ENCODE measurements around the gene HES4. TPM values are rescaled to one million over a fixed set of nuclear protein-coding genes. Genes with fewer than 3 reads are reported as not detected.
"Not testable (repeated sequence)": the region's sequence is repeated elsewhere in the genome, so short reads cannot be mapped to it uniquely, and the experiment has no call there.

Gene HES4
- total and polyA plus RNA-seq, 4 donors = 13.5 to 47.9 (median 27.1) TPM

- peaks cover 0 to 6% (median 1%) of the 10 kb centered on the region in 4 donors for H3K9me3 ChIP-seq (ENCODE audit: control insufficient read depth in 4 of 4, insufficient read depth in 3 of 4, low read length in 3 of 4)
- 64 to 67% methylated on average over 17 to 24 of the region's 24 CpGs for WGBS, 2 donors
- no peaks in the 10 kb centered on the region for H3K36me3 ChIP-seq (ENCODE audit: control insufficient read depth in 4 of 4, insufficient read depth in 4 of 4, low read length in 4 of 4)
- no peak overlapping the region for H3K9ac ChIP-seq (ENCODE audit: insufficient read depth in 1 of 2, low read length in 2 of 2)
- DNase-seq = no peak
- no peak for TF ChIP-seq CTCF (IDR thresholded peaks at IDR 0.05; ENCODE audit: control extremely low read depth, extremely low read depth)
- ATAC-seq (ENCODE audit: insufficient read depth, low FRiP score) = no peak
- H3K27me3 ChIP-seq (ENCODE audit: control insufficient read depth in 3 of 3, insufficient read depth in 3 of 3, low read length in 2 of 3) = peaks cover 0 to 12% (median 0%) of the 10 kb centered on the region in 3 donors
- no peak overlapping the region for H3K4me3 ChIP-seq
- H3K4me1 ChIP-seq (ENCODE audit: control insufficient read depth in 5 of 5, insufficient read depth in 5 of 5, low read length in 5 of 5) = peaks cover 0 to 16% (median 7%) of the 10 kb centered on the region in 5 donors
- H3K27ac ChIP-seq (ENCODE audit: low read depth in 1 of 2, low read length in 1 of 2) = no peak overlapping the region
Measured at GRCh38 chr1:996851-997712, 2.8 kb downstream of the HES4 start.

- no peaks in the 10 kb centered on the region for H3K36me3 ChIP-seq (ENCODE audit: control insufficient read depth in 4 of 4, insufficient read depth in 4 of 4, low read length in 4 of 4)
- peaks cover 0 to 6% (median 3%) of the 10 kb centered on the region in 4 donors for H3K9me3 ChIP-seq (ENCODE audit: control insufficient read depth in 4 of 4, insufficient read depth in 3 of 4, low read length in 3 of 4)
- H3K9ac ChIP-seq (ENCODE audit: insufficient read depth in 1 of 2, low read length in 2 of 2) = no peak overlapping the region
- no peak for TF ChIP-seq CTCF (IDR thresholded peaks at IDR 0.05; ENCODE audit: control extremely low read depth, extremely low read depth)
- H3K4me3 ChIP-seq = no peak overlapping the region
- peaks cover 0 to 15% (median 7%) of the 10 kb centered on the region in 5 donors for H3K4me1 ChIP-seq (ENCODE audit: control insufficient read depth in 5 of 5, insufficient read depth in 5 of 5, low read length in 5 of 5)
- ATAC-seq (ENCODE audit: insufficient read depth, low FRiP score) = no peak
- 28 to 32% methylated on average over 29 to 30 of the region's 30 CpGs for WGBS, 2 donors
- DNase-seq = no peak
- no peak overlapping the region for H3K27ac ChIP-seq (ENCODE audit: low read depth in 1 of 2, low read length in 1 of 2)
- H3K27me3 ChIP-seq (ENCODE audit: control insufficient read depth in 3 of 3, insufficient read depth in 3 of 3, low read length in 2 of 3) = peaks cover 0 to 12% (median 0%) of the 10 kb centered on the region in 3 donors
Measured at GRCh38 chr1:995665-996633, 3.9 kb downstream of the HES4 start.

DNA sequence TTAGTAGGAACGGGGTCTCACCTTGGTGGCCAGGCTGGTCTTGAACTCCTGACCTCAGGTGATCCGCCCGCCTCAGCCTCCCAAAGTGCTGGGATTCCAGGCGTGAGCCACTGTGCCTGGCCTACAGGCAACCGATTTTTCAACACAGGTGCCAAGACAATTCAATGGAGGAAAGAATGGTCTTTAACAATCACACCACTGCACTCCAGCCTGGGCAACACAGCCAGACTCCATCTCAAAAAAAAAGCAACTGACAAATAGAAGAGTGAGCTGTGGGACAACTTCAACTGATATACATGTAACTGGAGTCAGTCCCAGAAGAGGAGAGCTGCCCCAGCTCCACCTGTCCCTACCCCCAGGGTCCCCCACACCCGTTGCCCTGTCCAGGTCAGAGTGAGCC lies 5.4 kb downstream of the HES4 start:
- WGBS, 2 donors = 86 to 89% methylated on average over 6 of the region's 6 CpGs

More for the DNA sequence above, 5.4 kb downstream of the HES4 start:
- Histone ChIP-seq H3K27me3 (ENCODE audit: control insufficient read depth in 3 of 3, insufficient read depth in 3 of 3, low read length in 2 of 3) (peaks cover 0 to 12% (median 0%) of the 10 kb centered on the region in 3 donors), H3K4me1 (ENCODE audit: control insufficient read depth in 5 of 5, insufficient read depth in 5 of 5, low read length in 5 of 5) (peaks cover 0 to 14% (median 7%) of the 10 kb centered on the region in 5 donors)
- not testable (repeated sequence) for H3K27ac ChIP-seq (ENCODE audit: low read depth in 1 of 2, low read length in 1 of 2); DNase-seq; H3K9me3 ChIP-seq (ENCODE audit: control insufficient read depth in 4 of 4, insufficient read depth in 3 of 4, low read length in 3 of 4); ATAC-seq (ENCODE audit: insufficient read depth, low FRiP score); H3K9ac ChIP-seq (ENCODE audit: insufficient read depth in 1 of 2, low read length in 2 of 2); H3K4me3 ChIP-seq; H3K36me3 ChIP-seq (ENCODE audit: control insufficient read depth in 4 of 4, insufficient read depth in 4 of 4, low read length in 4 of 4)
